HUES64 (cell line): ENCODE measurements around the gene TRIM62.

Experiments
- H3K27ac ChIP-seq: 2 replicates; pipeline ENCODE4 v1.7.0; 2013; ENCODE audit warnings: low read depth, low read length, inconsistent platforms
- H3K27me3 ChIP-seq: 2 replicates; pipeline ENCODE4 v1.6.1; 2013; ENCODE audit warnings: mild to moderate bottlenecking, low read length; ENCODE audit not compliant: insufficient read depth
- H3K36me3 ChIP-seq: 2 replicates; pipeline ENCODE4 v1.6.1; 2013; ENCODE audit warnings: mild to moderate bottlenecking, low read length; ENCODE audit not compliant: insufficient read depth
- H3K4me1 ChIP-seq: 2 replicates; pipeline ENCODE4 v1.6.1; 2013; ENCODE audit warnings: mild to moderate bottlenecking, low read length, moderate library complexity; ENCODE audit not compliant: insufficient read depth
- H3K4me3 ChIP-seq: 2 replicates; pipeline ENCODE4 v1.5.1; 2013; ENCODE audit warnings: mild to moderate bottlenecking, low read length, moderate library complexity
- H3K9ac ChIP-seq: 2 replicates; pipeline ENCODE4 v1.6.1; 2013; ENCODE audit warnings: mild to moderate bottlenecking, low read depth, low read length
- H3K9me3 ChIP-seq: 2 replicates; pipeline ENCODE4 v1.6.1; 2013; ENCODE audit warnings: low read depth, low read length; ENCODE audit not compliant: insufficient read depth
- WGBS: fragments of 150-250, 120-280 bp; methylation state at CpG from one replicate; pipeline ENCODE4 v1.1.7; 2013; ENCODE audit warnings: missing lambda C conversion rate; 5-methylcytosine and 5-hydroxymethylcytosine counted together

Gene TRIM62

GRCh38 chr1:33169290-33170055 is 12.4 kb downstream of the TRIM62 start:
- Histone ChIP-seq H3K27ac (no peak overlapping the region), H3K4me1 (peaks cover 11% of the 10 kb centered on the region), H3K27me3 (no peaks in the 10 kb centered on the region), H3K4me3 (no peak overlapping the region), H3K9ac (no peak overlapping the region), H3K36me3 (peaks cover 5% of the 10 kb centered on the region; the same call in 1 of the 2 replicates), H3K9me3 (no peaks in the 10 kb centered on the region)
- WGBS, result 71% methylated on average over 11 of the region's 11 CpGs

GRCh38 chr1:33168556-33169289 is 13.1 kb downstream of the TRIM62 start:
- peaks cover 18% of the 10 kb centered on the region for H3K4me1 ChIP-seq

GRCh38 chr1:33167650-33168447 is 14.0 kb downstream of the TRIM62 start:
- no peak overlapping the region for H3K9ac ChIP-seq
- 91% methylated on average over 4 of the region's 4 CpGs for WGBS
- no peaks in the 10 kb centered on the region for H3K27me3 ChIP-seq
- no peak overlapping the region for H3K4me3 ChIP-seq
- H3K4me1 ChIP-seq, result peaks cover 23% of the 10 kb centered on the region
- H3K9me3 ChIP-seq, result no peaks in the 10 kb centered on the region
- H3K36me3 ChIP-seq, result peaks cover 5% of the 10 kb centered on the region; the same call in 1 of the 2 replicates
- no peak overlapping the region for H3K27ac ChIP-seq

More at GRCh38 chr1:33168556-33169289, 13.1 kb downstream of the TRIM62 start:
- WGBS, result 77% methylated on average over 11 of the region's 11 CpGs
- H3K27me3 ChIP-seq, result no peaks in the 10 kb centered on the region
- no peak overlapping the region for H3K4me3 ChIP-seq
- no peak overlapping the region for H3K27ac ChIP-seq
- H3K36me3 ChIP-seq, result peaks cover 5% of the 10 kb centered on the region; the same call in 1 of the 2 replicates
- H3K9me3 ChIP-seq, result no peaks in the 10 kb centered on the region
- H3K9ac ChIP-seq, result no peak overlapping the region

DNA sequence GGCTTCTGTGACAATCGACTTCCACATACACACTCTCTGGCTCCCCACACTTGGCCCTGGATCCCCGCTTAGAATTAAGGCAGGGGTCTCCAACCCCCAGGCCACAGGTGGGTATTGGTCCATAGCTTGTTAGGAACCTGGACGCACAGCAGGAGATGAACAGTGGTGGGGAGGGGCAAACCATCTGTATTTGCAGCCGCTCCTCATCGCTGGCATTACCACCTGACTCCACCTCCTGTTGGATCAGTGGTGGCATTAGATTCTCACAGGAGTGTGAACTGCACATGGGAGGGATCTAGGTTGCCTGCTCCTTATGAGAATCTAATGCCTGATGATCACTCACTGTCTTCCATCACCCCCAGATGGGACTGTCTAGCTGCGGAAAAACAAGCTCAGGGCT is 16.0 kb downstream of the TRIM62 start:
- 92% methylated on average over 6 of the region's 6 CpGs for WGBS
- Histone ChIP-seq H3K27ac (no peak overlapping the region), H3K9ac (no peak overlapping the region), H3K4me1 (peaks cover 28% of the 10 kb centered on the region), H3K9me3 (no peaks in the 10 kb centered on the region), H3K27me3 (no peaks in the 10 kb centered on the region), H3K36me3 (peaks cover 5% of the 10 kb centered on the region; the same call in 1 of the 2 replicates), H3K4me3 (no peak overlapping the region)

GRCh38 chr1:33165209-33165608 is 16.6 kb downstream of the TRIM62 start:
- H3K4me1 ChIP-seq, result peaks cover 31% of the 10 kb centered on the region
- no peak overlapping the region for H3K4me3 ChIP-seq

GRCh38 chr1:33163621-33164519 is 18.0 kb downstream of the TRIM62 start:
- Histone ChIP-seq H3K36me3 (peaks cover 5% of the 10 kb centered on the region; the same call in 1 of the 2 replicates), H3K4me1 (peaks cover 25% of the 10 kb centered on the region), H3K27ac (peak overlapping the region; percentile 20), H3K9me3 (no peaks in the 10 kb centered on the region), H3K9ac (no peak overlapping the region), H3K27me3 (no peaks in the 10 kb centered on the region), H3K4me3 (no peak overlapping the region)
- WGBS, result 74% methylated on average over 14 of the region's 14 CpGs

More at GRCh38 chr1:33165209-33165608, 16.6 kb downstream of the TRIM62 start:
- Histone ChIP-seq H3K9me3 (no peaks in the 10 kb centered on the region), H3K27ac (no peak overlapping the region), H3K27me3 (no peaks in the 10 kb centered on the region), H3K36me3 (peaks cover 5% of the 10 kb centered on the region; the same call in 1 of the 2 replicates), H3K9ac (no peak overlapping the region)
- 53% methylated on average over 21 of the region's 21 CpGs for WGBS

DNA sequence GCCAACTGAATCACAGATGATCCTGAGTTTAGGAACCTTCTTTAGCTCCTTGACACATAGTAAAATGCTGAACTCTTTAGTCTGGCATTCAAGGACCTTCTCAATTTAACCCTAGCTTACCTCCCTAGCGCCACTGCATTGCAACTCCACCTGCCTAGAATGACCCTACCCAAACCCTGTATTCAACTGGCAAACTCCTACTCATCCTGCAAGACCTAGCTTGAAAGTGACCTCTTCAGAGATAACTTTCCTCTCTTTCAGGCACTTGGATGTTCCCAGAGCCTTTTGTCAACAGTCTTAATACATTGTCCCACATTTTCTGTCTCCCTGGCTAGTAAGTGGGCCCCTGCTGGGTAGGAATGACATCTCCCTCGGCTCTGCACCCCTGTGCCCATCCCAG is 19.7 kb downstream of the TRIM62 start:
- WGBS, result 86% methylated on average over 2 of the region's 2 CpGs
- no peak overlapping the region for H3K27ac ChIP-seq

DNA sequence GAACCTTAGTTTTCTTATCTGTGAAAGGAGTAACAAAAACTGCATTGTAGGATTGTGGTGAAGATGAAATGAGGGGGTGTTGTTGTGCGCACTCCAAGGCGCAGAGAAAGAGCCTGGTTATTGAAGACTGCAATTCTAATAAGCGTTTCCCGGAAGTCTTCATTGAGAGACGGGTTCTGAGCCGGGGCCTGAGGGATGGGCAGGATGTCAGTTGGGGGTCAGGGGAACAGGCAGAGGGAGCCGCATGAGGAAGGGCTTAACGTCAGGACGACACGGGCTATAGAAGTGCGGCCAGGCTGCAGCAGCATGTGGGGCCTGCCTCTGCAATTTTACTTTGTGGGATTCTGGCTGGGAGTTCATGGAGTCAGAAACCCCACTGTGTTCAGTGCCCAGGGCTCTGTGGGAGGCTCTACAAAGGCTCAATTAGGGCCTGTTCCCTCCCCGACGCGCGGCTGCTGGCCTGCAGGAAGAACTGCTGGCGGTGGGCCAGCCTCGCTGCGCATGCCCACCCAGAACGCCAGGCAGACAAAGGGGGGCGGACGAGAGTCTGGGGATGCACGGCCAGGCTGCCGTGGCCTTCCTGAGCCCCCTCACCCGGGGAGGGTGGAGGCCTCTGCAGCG is 20.7 kb downstream of the TRIM62 start:
- no peaks in the 10 kb centered on the region for H3K9me3 ChIP-seq
- no peaks in the 10 kb centered on the region for H3K27me3 ChIP-seq
- H3K9ac ChIP-seq, result no peak overlapping the region
- H3K27ac ChIP-seq, result no peak overlapping the region
- 51% methylated on average over 25 of the region's 25 CpGs for WGBS
- no peak overlapping the region for H3K4me3 ChIP-seq
- H3K36me3 ChIP-seq, result peaks cover 6% of the 10 kb centered on the region; the same call in 1 of the 2 replicates
- H3K4me1 ChIP-seq, result peaks cover 25% of the 10 kb centered on the region

More for the DNA sequence above, 19.7 kb downstream of the TRIM62 start:
- peaks cover 25% of the 10 kb centered on the region for H3K4me1 ChIP-seq
- no peaks in the 10 kb centered on the region for H3K9me3 ChIP-seq
- H3K36me3 ChIP-seq, result peaks cover 9% of the 10 kb centered on the region
- H3K9ac ChIP-seq, result no peak overlapping the region
- H3K27me3 ChIP-seq, result no peaks in the 10 kb centered on the region
- no peak overlapping the region for H3K4me3 ChIP-seq

GRCh38 chr1:33159577-33159976 is 22.3 kb downstream of the TRIM62 start:
- peaks cover 24% of the 10 kb centered on the region for H3K4me1 ChIP-seq
- no peak overlapping the region for H3K9ac ChIP-seq
- peaks cover 6% of the 10 kb centered on the region; the same call in 1 of the 2 replicates for H3K36me3 ChIP-seq
- no peak overlapping the region for H3K4me3 ChIP-seq
- WGBS, result 96% methylated on average over 26 of the region's 26 CpGs
- H3K27ac ChIP-seq, result no peak overlapping the region
- H3K9me3 ChIP-seq, result no peaks in the 10 kb centered on the region
- H3K27me3 ChIP-seq, result no peaks in the 10 kb centered on the region

DNA sequence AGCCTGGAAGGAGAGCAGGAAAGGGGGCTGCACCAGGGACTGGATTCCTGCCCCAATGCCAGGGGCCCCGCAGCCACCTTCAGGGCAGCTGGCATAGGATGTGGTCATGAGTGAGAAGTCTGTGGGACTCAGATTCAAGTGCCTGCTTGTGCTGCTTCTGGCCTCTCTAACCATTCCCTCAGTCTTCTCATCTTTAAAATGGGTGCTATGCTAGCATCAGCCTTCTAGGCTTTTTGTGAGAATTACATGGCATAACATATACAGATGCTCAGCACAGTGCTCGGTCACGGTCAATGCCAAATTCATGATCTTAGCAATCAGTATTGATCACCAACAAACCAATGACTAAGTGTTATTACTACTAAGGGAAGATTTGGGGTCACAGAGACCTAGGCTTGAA is 23.5 kb downstream of the TRIM62 start:
- H3K36me3 ChIP-seq, result peaks cover 6% of the 10 kb centered on the region; the same call in 1 of the 2 replicates

More for the DNA sequence above, 23.5 kb downstream of the TRIM62 start:
- Histone ChIP-seq H3K4me1 (peaks cover 20% of the 10 kb centered on the region), H3K27ac (no peak overlapping the region), H3K9ac (no peak overlapping the region), H3K27me3 (no peaks in the 10 kb centered on the region), H3K9me3 (no peaks in the 10 kb centered on the region), H3K4me3 (no peak overlapping the region)
- 91% methylated on average over 3 of the region's 3 CpGs for WGBS
